Astrocyte of the cerebellum (primary cell): ENCODE measurements around the gene RFX3.

Experiments
- DNase-seq: peaks from one replicate; pipeline ENCODE4 v3.0.0-alpha.2; 2011; ENCODE audit warnings: low read depth
- H3K4me3 ChIP-seq: 2 replicates; pipeline ENCODE4 v1.5.1; 2011; ENCODE audit warnings: mild to moderate bottlenecking, low read depth, low read length, moderate library complexity
- CTCF ChIP-seq: IDR thresholded peaks from 2 replicates; pipeline ENCODE4 v1.5.1; 2012; ENCODE audit warnings: low read length, low read depth, moderate library complexity, mild to moderate bottlenecking; ENCODE audit errors: missing control alignments
- in situ Hi-C: cut with HindIII; loops from 2 replicates; pipeline ENCODE4 v1.10.0; 2017; ENCODE audit warnings: low sequenced_read_pairs

RFX3 gene

GRCh38 chr9:3455717-3456116 lies 70.1 kb downstream of the RFX3 start:
- H3K4me3 ChIP-seq = no peak overlapping the region
- TF ChIP-seq CTCF = no peak
- no peak for DNase-seq
- in situ Hi-C loops = no loop called here

- in situ Hi-C loops = no loop called here
Observed at GRCh38 chr9:3455094-3455493, 70.7 kb downstream of the RFX3 start.

GRCh38 chr9:3451956-3452355 lies 73.8 kb downstream of the RFX3 start:
- no peak overlapping the region for H3K4me3 ChIP-seq
- TF ChIP-seq CTCF = no peak
- no peak for DNase-seq
- in situ Hi-C loops = no loop called here

More at GRCh38 chr9:3455094-3455493, 70.7 kb downstream of the RFX3 start:
- no peak overlapping the region for H3K4me3 ChIP-seq
- no peak for TF ChIP-seq CTCF
- no peak for DNase-seq

- DNase-seq = no peak
- in situ Hi-C loops = no loop called here
- TF ChIP-seq CTCF = no peak
- H3K4me3 ChIP-seq = no peak overlapping the region
Observed at GRCh38 chr9:3447788-3448187, 78.0 kb downstream of the RFX3 start.

GRCh38 chr9:3447143-3447542 lies 78.7 kb downstream of the RFX3 start:
- no peak for TF ChIP-seq CTCF
- no peak overlapping the region for H3K4me3 ChIP-seq
- in situ Hi-C loops = no loop called here
- no peak for DNase-seq

- no peak for TF ChIP-seq CTCF
- in situ Hi-C loops = no loop called here
Observed at GRCh38 chr9:3446313-3446712, 79.5 kb downstream of the RFX3 start.

GRCh38 chr9:3444016-3444415 lies 81.8 kb downstream of the RFX3 start:
- DNase-seq = no peak
- H3K4me3 ChIP-seq = no peak overlapping the region
- no peak for TF ChIP-seq CTCF
- in situ Hi-C loops = no loop called here

More at GRCh38 chr9:3446313-3446712, 79.5 kb downstream of the RFX3 start:
- no peak overlapping the region for H3K4me3 ChIP-seq
- no peak for DNase-seq
